H1 (cell line): ENCODE measurements around the gene TMEM39B. TPM values are rescaled to one million over a fixed set of nuclear protein-coding genes. Genes with fewer than 3 reads are reported as not detected.

Experiments used
- CTCF ChIA-PET: fragments of 300-600 bp; sonication (Branson Sonifier 250); formaldehyde crosslinking; loops from one replicate; lab custom pipeline; 2021; ENCODE audit not compliant: partially characterized antibody; lab: Charles Lee
- POLR2A ChIA-PET: fragments of 300-600 bp; sonication (Branson Sonifier 250); formaldehyde crosslinking; loops from one replicate; lab custom pipeline; 2021; ENCODE audit warnings: inconsistent platforms; ENCODE audit not compliant: partially characterized antibody; lab: Charles Lee
- DNase-seq, 2 experiments: peaks; one replicate each; pipeline versions ENCODE4 v3.0.0 to v3.0.0-alpha.2; 2010 to 2022; ENCODE audit warnings: low spot score in 2 of 2, low read depth in 1 of 2, mixed read lengths in 1 of 2
- FAIRE-seq: peaks from 2 replicates; lab custom pipeline; 2011; peaks lifted over from hg19 to GRCh38; lab: Jason Lieb, UNC
- H2AFZ ChIP-seq: 2 replicates; pipeline ENCODE4 v1.8.1; 2012; ENCODE audit warnings: low read length, inconsistent platforms
- H2AK5ac ChIP-seq: 2 replicates; pipeline ENCODE4 v1.6.1; 2013; ENCODE audit warnings: low read depth, low read length
- H2BK120ac ChIP-seq: replicated peaks from 2 replicates; pipeline ENCODE3; 2013; ENCODE audit warnings: low read depth, low read length, inconsistent platforms
- H2BK12ac ChIP-seq: 2 replicates; pipeline ENCODE4 v1.6.1; 2013; ENCODE audit warnings: low read depth, low read length
- H2BK15ac ChIP-seq: 2 replicates; pipeline ENCODE4 v1.6.1; 2013; ENCODE audit warnings: low read length
- H2BK20ac ChIP-seq: 2 replicates; pipeline ENCODE4 v1.6.1; 2013; ENCODE audit warnings: low read length
- H2BK5ac ChIP-seq: 2 replicates; pipeline ENCODE4 v1.6.1; 2013; ENCODE audit warnings: low read depth, low read length
- H3K14ac ChIP-seq: 2 replicates; pipeline ENCODE4 v1.6.1; 2013; ENCODE audit warnings: inconsistent platforms; ENCODE audit not compliant: insufficient read length
- H3K18ac ChIP-seq: 2 replicates; pipeline ENCODE4 v1.6.1; 2013; ENCODE audit warnings: low read length; ENCODE audit errors: extremely low read depth
- H3K23ac ChIP-seq: 2 replicates; pipeline ENCODE4 v1.6.1; 2013; ENCODE audit warnings: inconsistent platforms; ENCODE audit not compliant: insufficient read length
- H3K23me2 ChIP-seq: 2 replicates; pipeline ENCODE4 v1.6.1; 2013; ENCODE audit warnings: low read depth, low read length
- H3K27ac ChIP-seq: 2 replicates; pipeline ENCODE4 v1.6.1; 2011; ENCODE audit warnings: low read depth, low read length, inconsistent platforms
- H3K27me3 ChIP-seq, 4 experiments: replicated peaks in 1 of 4; 1 replicate in 1 of 4; 2 replicates in 3 of 4; pipeline versions ENCODE4 v1.6.1 to v1.8.1; 2011 to 2013; ENCODE audit warnings: low read length in 3 of 4, mild to moderate bottlenecking in 3 of 4, inconsistent platforms in 2 of 4, mixed read lengths in 2 of 4, moderate library complexity in 1 of 4; ENCODE audit not compliant: control insufficient read depth in 3 of 4, insufficient read depth in 3 of 4; ENCODE audit errors: extremely low read depth in 1 of 4
- H3K36me3 ChIP-seq, 4 experiments: 2 replicates each; pipeline versions ENCODE4 v1.6.1 to v1.8.1; 2011 to 2013; ENCODE audit warnings: mild to moderate bottlenecking in 4 of 4, low read length in 3 of 4, moderate library complexity in 2 of 4, control low read depth in 1 of 4, inconsistent platforms in 1 of 4; ENCODE audit not compliant: insufficient read depth in 4 of 4, control insufficient read depth in 2 of 4
- H3K4ac ChIP-seq: replicated peaks from 2 replicates; pipeline ENCODE3; 2013; ENCODE audit warnings: low read length, low read depth, mixed read lengths, inconsistent platforms; ENCODE audit not compliant: insufficient read length
- H3K4me1 ChIP-seq, 4 experiments: replicated peaks in 1 of 4; 1 replicate in 1 of 4; 2 replicates in 3 of 4; pipeline versions ENCODE4 v1.6.1 to v1.8.1; 2011 to 2013; ENCODE audit warnings: low read length in 3 of 4, inconsistent platforms in 2 of 4, mixed read lengths in 1 of 4; ENCODE audit not compliant: insufficient read depth in 4 of 4, control insufficient read depth in 3 of 4
- H3K4me2 ChIP-seq, 2 experiments: 2 replicates each; pipeline versions ENCODE4 v1.6.1 to v1.8.1; 2011 to 2013; ENCODE audit warnings: low read depth in 2 of 2, low read length in 2 of 2, control low read depth in 1 of 2, inconsistent platforms in 1 of 2, mild to moderate bottlenecking in 1 of 2; ENCODE audit not compliant: insufficient read depth in 1 of 2
- H3K4me3 ChIP-seq, 4 experiments: fragments of 200-600, 300-600 bp in 1 of 4; sonication (generic), shearing (Covaris generic), sonication (Bioruptor Twin) in 1 of 4; 2 replicates each; pipeline versions ENCODE4 v1.5.1 to v1.8.1; 2011 to 2016; ENCODE audit warnings: low read length in 4 of 4, low read depth in 3 of 4, control low read depth in 2 of 4, inconsistent platforms in 2 of 4, mild to moderate bottlenecking in 2 of 4, mixed read lengths in 1 of 4, moderate library complexity in 1 of 4; ENCODE audit not compliant: insufficient read depth in 2 of 4; ENCODE audit errors: extremely low read depth in 1 of 4
- H3K56ac ChIP-seq: replicated peaks from 2 replicates; pipeline ENCODE3; 2013; ENCODE audit warnings: low read depth, mild to moderate bottlenecking, mixed read lengths, low read length, inconsistent platforms; ENCODE audit not compliant: insufficient read length
- H3K79me1 ChIP-seq: 2 replicates; pipeline ENCODE4 v1.6.1; 2013; ENCODE audit warnings: low read depth, low read length, control low read depth
- H3K79me2 ChIP-seq, 2 experiments: 2 replicates each; pipeline versions ENCODE4 v1.6.1 to v1.8.1; 2012 to 2013; ENCODE audit warnings: low read length in 2 of 2, mild to moderate bottlenecking in 2 of 2, inconsistent platforms in 1 of 2; ENCODE audit not compliant: insufficient read depth in 2 of 2, control insufficient read depth in 1 of 2
- H3K9ac ChIP-seq, 4 experiments: replicated peaks in 1 of 4; 1 replicate in 1 of 4; 2 replicates in 3 of 4; pipeline versions ENCODE4 v1.6.1 to v1.8.1; 2011 to 2013; ENCODE audit warnings: low read depth in 3 of 4, low read length in 3 of 4, control low read depth in 2 of 4, mild to moderate bottlenecking in 2 of 4, moderate library complexity in 2 of 4, inconsistent platforms in 1 of 4; ENCODE audit errors: extremely low read depth in 1 of 4
- H3K9me3 ChIP-seq, 2 experiments: 2 replicates each; pipeline versions ENCODE4 v1.6.1 to v1.8.1; 2012 to 2013; ENCODE audit warnings: mild to moderate bottlenecking in 2 of 2, moderate library complexity in 2 of 2, control low read depth in 1 of 2, inconsistent platforms in 1 of 2, low read depth in 1 of 2, low read length in 1 of 2, mixed read lengths in 1 of 2; ENCODE audit not compliant: insufficient read depth in 2 of 2
- H4K20me1 ChIP-seq, 2 experiments: replicated peaks in 1 of 2; 2 replicates each; pipeline versions ENCODE3 to v1.8.1; 2011 to 2013; ENCODE audit warnings: inconsistent platforms in 2 of 2, low read length in 2 of 2, mild to moderate bottlenecking in 1 of 2; ENCODE audit not compliant: insufficient read depth in 2 of 2, control insufficient read depth in 1 of 2
- H4K5ac ChIP-seq: 2 replicates; pipeline ENCODE4 v1.6.1; 2013; ENCODE audit warnings: low read length, low read depth, mixed read lengths, inconsistent platforms; ENCODE audit not compliant: insufficient read length
- H4K8ac ChIP-seq: 2 replicates; pipeline ENCODE4 v1.8.0; 2013; ENCODE audit warnings: mild to moderate bottlenecking, moderate library complexity, low read length, inconsistent platforms; ENCODE audit not compliant: insufficient read depth; ENCODE audit errors: extremely low read depth
- H4K91ac ChIP-seq: replicated peaks from 2 replicates; pipeline ENCODE3; 2013; ENCODE audit warnings: low read length, mixed read lengths, inconsistent platforms; ENCODE audit not compliant: insufficient read length
- ASH2L ChIP-seq: fragments of 200-600, 300-600 bp; sonication (generic); IDR thresholded peaks from one replicate; pipeline ENCODE4 v1.7.1; 2017; ENCODE audit warnings: low read length
- ATF3 ChIP-seq: IDR thresholded peaks from 2 replicates; pipeline ENCODE4 v1.6.1; 2011; ENCODE audit warnings: low read depth, mild to moderate bottlenecking, low read length; ENCODE audit not compliant: insufficient read depth
- BRCA1 ChIP-seq: IDR thresholded peaks from 2 replicates; pipeline ENCODE4 v1.6.1; 2012; ENCODE audit warnings: low read depth, low read length, improper control_type of control experiment
- CBX5 ChIP-seq: fragments of 300-800, 300-1000 bp; sonication (generic); IDR thresholded peaks from 2 replicates; pipeline ENCODE4 v1.7.1; 2016; ENCODE audit warnings: antibody characterized with exemption, low read length, low read depth
- HDAC6 ChIP-seq: IDR thresholded peaks from one replicate; pipeline ENCODE4 v1.7.1; 2012; ENCODE audit warnings: low read depth, mild to moderate bottlenecking, inconsistent platforms, low read length, moderate library complexity
- MAX ChIP-seq: IDR thresholded peaks from 2 replicates; pipeline ENCODE4 v1.6.1; 2012; ENCODE audit warnings: inconsistent platforms
- NRF1 ChIP-seq: IDR thresholded peaks from 2 replicates; pipeline ENCODE4 v1.6.1; 2011; ENCODE audit warnings: mild to moderate bottlenecking, low read depth, low read length, improper control_type of control experiment
- POLR2AphosphoS5 ChIP-seq: IDR thresholded peaks from 2 replicates; pipeline ENCODE4 v1.6.1; 2011; ENCODE audit warnings: low read depth, low read length
- RBBP5 ChIP-seq: IDR thresholded peaks from 2 replicates; pipeline ENCODE4 v1.7.1; 2012; ENCODE audit warnings: low read depth, mild to moderate bottlenecking, inconsistent platforms, low read length, moderate library complexity, borderline replicate concordance
- SIX5 ChIP-seq: IDR thresholded peaks from 2 replicates; pipeline ENCODE4 v1.6.1; 2011; ENCODE audit warnings: mild to moderate bottlenecking, low read depth, low read length
- SRF ChIP-seq: IDR thresholded peaks from 2 replicates; pipeline ENCODE4 v1.6.1; 2011; ENCODE audit warnings: mild to moderate bottlenecking, low read depth, low read length, moderate library complexity
- YY1 ChIP-seq: IDR thresholded peaks from 2 replicates; pipeline ENCODE4 v1.6.1; 2011; ENCODE audit warnings: low read depth, mild to moderate bottlenecking, low read length
- WGBS, 2 experiments: shearing (Covaris generic) in 1 of 2; methylation state at CpG; one replicate each; pipeline versions ENCODE4 v1.1.6 to v1.1.7; 2013 to 2015; ENCODE audit warnings: low lambda C conversion rate in 2 of 2, mixed read lengths in 2 of 2, inconsistent platforms in 1 of 2, low coverage in 1 of 2, missing lambda C conversion rate in 1 of 2; ENCODE audit not compliant: insufficient replicate concordance in 2 of 2, insufficient coverage in 1 of 2, insufficient read length in 1 of 2; ENCODE audit errors: extremely low coverage in 1 of 2, missing lambda C conversion rate in 1 of 2; 5-methylcytosine and 5-hydroxymethylcytosine counted together
- polyA plus RNA-seq, 7 experiments: library from polyadenylated mRNA; depleted of rRNA in 3 of 7; stranded (reverse) in 5 of 7; unstranded in 2 of 7; fragments of >200 nt in 5 of 7; fragments of 200-250 nt in 2 of 7; gene quantifications; 1 replicate in 5 of 7; 2 replicates in 1 of 7; 4 replicates in 1 of 7; pipeline versions ENCODE4 v1.2.1 to v1.2.3, GENCODE V29; 2011 to 2013; ENCODE audit warnings: missing spikeins in 2 of 7, mixed read lengths in 2 of 7
- total RNA-seq: library from RNA; stranded (reverse); fragmentation: NEBNext Ultra II Directional; extraction: Animal tissue kit (Norgen Biotek cat#: 25700); gene quantifications from 2 replicates; pipeline ENCODE4 v1.2.1, GENCODE V29; 2021
- TF ChIP-seq, protein P1 (sequence below): IDR thresholded peaks from 2 replicates; pipeline ENCODE4 v1.6.1; 2011; ENCODE audit warnings: low read length, improper control_type of control experiment

TMEM39B gene
- total and polyA plus RNA-seq, 2 of the 8 experiments (the other 6 are each of a cell fraction or from before 2014, with no cell fraction given): 25.3 to 32.7 TPM

DNA sequence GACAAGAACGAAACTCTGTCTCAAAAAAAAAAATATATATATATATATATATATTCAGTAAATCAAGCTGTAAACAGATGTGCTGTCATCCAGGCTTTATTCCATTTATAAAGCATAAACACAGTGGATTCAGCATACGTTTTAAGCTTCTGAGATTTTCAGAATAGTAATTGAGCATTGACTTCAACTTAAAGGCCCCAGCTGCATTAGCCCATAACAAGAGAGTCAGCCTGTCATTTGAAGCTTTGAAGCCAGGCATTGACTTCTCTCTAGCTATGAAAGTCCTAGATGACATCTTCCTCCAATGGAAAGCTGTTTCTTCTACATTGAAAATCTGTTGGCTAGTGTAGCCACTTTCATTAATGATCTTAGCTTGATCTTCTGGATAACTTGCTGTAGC lies 41.7 kb downstream of the TMEM39B start:
- Histone ChIP-seq H3K23me2 (no peaks in the 10 kb centered on the region), H2BK5ac (no peak overlapping the region), H4K91ac (no peak overlapping the region), H3K79me2 (peaks cover 19 to 90% of the 10 kb centered on the region in 2 experiments), H4K8ac (no peak overlapping the region), H3K27me3 (no peaks in the 10 kb centered on the region), H2BK20ac (no peak overlapping the region), H2BK12ac (no peak overlapping the region), H2BK120ac (no peak overlapping the region), H3K36me3 (no peaks in the 10 kb centered on the region), H2BK15ac (no peak overlapping the region), H3K56ac (no peak overlapping the region), H3K23ac (no peak overlapping the region), H4K5ac (no peak overlapping the region), H2AFZ (no peak overlapping the region), H3K79me1 (peaks cover 3% of the 10 kb centered on the region; the same call in 1 of the 2 replicates), H3K9me3 (no peaks in the 10 kb centered on the region), H3K4me2 (no peak overlapping the region), H3K9ac (no peak overlapping the region), H3K18ac (no peak overlapping the region), H3K4me1 (no peaks in the 10 kb centered on the region), H4K20me1 (peaks cover 3 to 18% of the 10 kb centered on the region in 2 experiments), H3K14ac (no peak overlapping the region), H3K4ac (no peak overlapping the region), H2AK5ac (no peak overlapping the region), H3K27ac (no peak overlapping the region), H3K4me3 (no peak overlapping the region)
- ChIA-PET POLR2A (interaction anchor here (0.8 to 1.3 kb wide), 4 partner anchors 8 to 65 kb away, joined by 3 to 6 read pairs (median 4); partner anchors contain the start of gene TXLNA), CTCF (interaction anchor here (0.7 to 1.5 kb wide), 4 partner anchors 10 to 49 kb away, joined by 3 to 4 read pairs (median 3); partner anchors contain the start of gene TMEM39B)
- 84% methylated on average over 2 of the region's 2 CpGs; no CpG with 5 or more reads in 1 of the 2 experiments for WGBS, 2 experiments
- FAIRE-seq (no peak), DNase-seq (no peak)
- TF ChIP-seq POLR2AphosphoS5 (no peak), ASH2L (no peak), NRF1 (no peak), SRF (no peak), HDAC6 (no peak), SIX5 (no peak), CBX5 (no peak), MAX (no peak), BRCA1 (no peak), ATF3 (no peak), YY1 (no peak), RBBP5 (no peak)
- TF ChIP-seq, protein P1, sequence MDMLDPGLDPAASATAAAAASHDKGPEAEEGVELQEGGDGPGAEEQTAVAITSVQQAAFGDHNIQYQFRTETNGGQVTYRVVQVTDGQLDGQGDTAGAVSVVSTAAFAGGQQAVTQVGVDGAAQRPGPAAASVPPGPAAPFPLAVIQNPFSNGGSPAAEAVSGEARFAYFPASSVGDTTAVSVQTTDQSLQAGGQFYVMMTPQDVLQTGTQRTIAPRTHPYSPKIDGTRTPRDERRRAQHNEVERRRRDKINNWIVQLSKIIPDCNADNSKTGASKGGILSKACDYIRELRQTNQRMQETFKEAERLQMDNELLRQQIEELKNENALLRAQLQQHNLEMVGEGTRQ: no peak
